ENCODE results near the gene WFDC8. TPM values are rescaled to one million over a fixed set of nuclear protein-coding genes. Genes with fewer than 3 reads are reported as not detected.
"Not testable (repeated sequence)": the region's sequence is repeated elsewhere in the genome, so short reads cannot be mapped to it uniquely, and the experiment has no call there.

WFDC8 gene
- total RNA-seq, 1 experiment from 2014 or later, result not detected

DNA sequence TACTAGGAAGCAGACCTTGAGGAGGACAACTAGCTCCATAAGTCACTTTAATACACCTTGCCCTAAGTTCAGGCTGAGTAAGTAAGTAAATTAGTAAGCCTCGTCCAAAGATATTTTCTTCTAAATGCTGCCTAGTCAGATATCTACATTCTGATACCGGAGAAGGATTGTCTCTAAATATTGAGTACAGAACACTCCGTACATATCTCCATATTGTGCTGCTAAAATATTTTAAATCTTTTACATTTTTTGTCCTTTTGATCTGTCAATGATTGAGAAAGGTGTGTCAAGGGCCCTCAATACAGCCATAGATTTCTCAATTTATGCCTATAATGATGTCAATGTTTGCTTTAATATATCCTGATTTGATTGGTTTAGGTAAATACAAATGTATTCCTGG lies 3.2 kb downstream of the WFDC8 start:
- peaks cover 7% of the 10 kb centered on the region; the same call in 1 of the 2 replicates for H3K36me3 Mint-ChIP-seq
- peaks cover 40% of the 10 kb centered on the region for H3K4me1 Mint-ChIP-seq
- ChIA-PET CTCF (interaction anchor here (1.1 to 1.3 kb wide), 2 partner anchors 54 to 195 kb away, joined by 3 to 9 read pairs; partner anchors contain the start of gene WFDC10A), POLR2A (no interaction called here)
- DNase-seq (ENCODE audit: low spot score) (no peak), ATAC-seq (no peak)
- TF ChIP-seq KAT7 (CRISPR knock-in tag; IDR thresholded peaks at IDR 0.05; ENCODE audit: borderline replicate concordance) (no peak), SMAD3 (CRISPR knock-in tag; IDR thresholded peaks at IDR 0.05; ENCODE audit: borderline replicate concordance) (no peak)
- TF ChIP-seq, protein P1, sequence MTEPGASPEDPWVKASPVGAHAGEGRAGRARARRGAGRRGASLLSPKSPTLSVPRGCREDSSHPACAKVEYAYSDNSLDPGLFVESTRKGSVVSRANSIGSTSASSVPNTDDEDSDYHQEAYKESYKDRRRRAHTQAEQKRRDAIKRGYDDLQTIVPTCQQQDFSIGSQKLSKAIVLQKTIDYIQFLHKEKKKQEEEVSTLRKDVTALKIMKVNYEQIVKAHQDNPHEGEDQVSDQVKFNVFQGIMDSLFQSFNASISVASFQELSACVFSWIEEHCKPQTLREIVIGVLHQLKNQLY (CRISPR knock-in tag; IDR thresholded peaks at IDR 0.05), result no peak
- peaks cover 20% of the 10 kb centered on the region for H3K9me3 Mint-ChIP-seq
- no peak overlapping the region for H3K4me3 Mint-ChIP-seq
- H3K27me3 Mint-ChIP-seq (ENCODE audit: low read depth), result no peaks in the 10 kb centered on the region; the same call in 1 of the 2 replicates
- no peak overlapping the region for H3K27ac Mint-ChIP-seq

DNA sequence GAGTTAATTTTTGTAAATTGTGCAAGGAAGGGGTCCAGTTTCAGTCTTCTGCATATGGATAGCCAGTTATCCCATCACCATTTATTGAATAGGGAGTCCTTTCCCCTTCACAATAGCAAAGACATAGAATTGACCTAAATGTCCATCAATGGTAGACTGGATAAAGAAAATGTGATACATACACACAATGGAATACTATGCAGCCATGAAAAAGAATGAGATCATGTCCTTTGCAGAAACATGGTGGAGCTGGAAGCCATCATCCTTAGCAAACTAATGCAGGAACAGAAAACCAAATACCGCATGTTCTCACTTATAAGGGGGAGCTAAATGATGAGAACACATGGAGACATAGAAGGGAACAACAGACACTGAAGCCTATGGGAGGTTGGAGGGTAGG lies 9.4 kb downstream of the WFDC8 start:
- H3K4me3 Mint-ChIP-seq; H3K4me1 Mint-ChIP-seq; CTCF ChIA-PET; H3K27ac Mint-ChIP-seq; DNase-seq (ENCODE audit: low spot score); ATAC-seq; H3K27me3 Mint-ChIP-seq (ENCODE audit: low read depth); POLR2A ChIA-PET: not testable (repeated sequence)
- H3K9me3 Mint-ChIP-seq, result peaks cover 21% of the 10 kb centered on the region
- H3K36me3 Mint-ChIP-seq, result peaks cover 10% of the 10 kb centered on the region

DNA sequence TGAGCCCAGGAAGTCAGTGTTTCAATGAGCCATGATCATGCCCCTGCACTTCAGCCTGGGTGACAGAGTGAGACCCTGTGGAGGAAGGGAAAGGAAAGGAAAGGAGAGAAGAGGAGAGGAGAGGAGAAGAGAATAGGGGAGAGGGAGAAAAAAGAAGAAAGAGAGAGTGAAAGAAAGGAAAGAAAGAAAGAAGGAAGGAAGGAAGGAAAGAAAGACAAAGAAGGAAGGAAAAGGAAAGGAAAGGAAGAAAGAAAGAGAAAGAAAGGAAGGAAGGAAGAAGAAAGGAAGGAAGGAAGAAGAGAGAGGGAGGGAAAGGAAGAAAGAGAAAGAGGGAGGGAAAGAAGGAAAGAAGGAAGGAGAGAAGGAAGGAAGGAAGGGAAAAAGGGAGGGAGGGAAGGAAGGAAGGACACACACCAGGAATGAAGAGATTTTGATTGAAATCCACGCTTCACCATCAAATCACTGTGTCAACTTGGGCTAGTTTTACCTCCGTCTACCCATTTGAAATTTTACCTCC lies 14.3 kb downstream of the WFDC8 start:
- Mint-ChIP-seq H3K27me3 (ENCODE audit: low read depth) (no peaks in the 10 kb centered on the region), H3K9me3 (peaks cover 4% of the 10 kb centered on the region), H3K27ac (no peak overlapping the region), H3K36me3 (peaks cover 3% of the 10 kb centered on the region; the same call in 1 of the 2 replicates), H3K4me1 (peaks cover 6% of the 10 kb centered on the region; the same call in 1 of the 2 replicates), H3K4me3 (no peak overlapping the region)
- POLR2A ChIA-PET, result no interaction called here
- no peak for DNase-seq (ENCODE audit: low spot score)
- CTCF ChIA-PET, result interaction anchor here (1.0 kb wide), 1 partner anchor 206 kb away, joined by 7 read pairs; no protein-coding TSS in a partner anchor
- no peak for TF ChIP-seq KAT7 (CRISPR knock-in tag; IDR thresholded peaks at IDR 0.05; ENCODE audit: borderline replicate concordance)
- no peak for TF ChIP-seq MYBL2 (CRISPR knock-in tag; IDR thresholded peaks at IDR 0.05)
- TF ChIP-seq, protein P2, sequence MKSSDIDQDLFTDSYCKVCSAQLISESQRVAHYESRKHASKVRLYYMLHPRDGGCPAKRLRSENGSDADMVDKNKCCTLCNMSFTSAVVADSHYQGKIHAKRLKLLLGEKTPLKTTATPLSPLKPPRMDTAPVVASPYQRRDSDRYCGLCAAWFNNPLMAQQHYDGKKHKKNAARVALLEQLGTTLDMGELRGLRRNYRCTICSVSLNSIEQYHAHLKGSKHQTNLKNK (CRISPR knock-in tag; IDR thresholded peaks at IDR 0.05), result no peak
- no peak for ATAC-seq

DNA sequence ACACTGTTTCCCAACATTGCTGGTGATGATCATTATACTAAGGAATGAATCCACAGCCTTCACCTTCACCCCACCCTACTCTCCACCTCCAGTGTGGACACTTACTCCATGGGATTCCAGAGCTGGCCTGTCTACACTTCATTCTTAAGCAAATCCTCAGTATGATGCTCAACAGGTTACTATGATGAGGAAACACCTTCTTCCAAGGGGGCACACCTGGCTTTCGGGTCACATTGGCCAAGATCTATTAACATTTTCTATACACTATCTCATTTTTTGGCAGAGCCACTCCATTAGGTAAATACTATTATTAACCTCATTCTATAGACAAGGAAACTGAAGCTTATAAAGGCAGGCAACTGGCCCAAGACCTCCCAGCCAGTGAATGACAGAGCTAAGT lies 23.9 kb downstream of the WFDC8 start:
- ATAC-seq, result no peak
- Mint-ChIP-seq H3K27me3 (ENCODE audit: low read depth) (no peaks in the 10 kb centered on the region; the same call in 1 of the 2 replicates), H3K27ac (no peak overlapping the region), H3K4me3 (no peak overlapping the region), H3K36me3 (0 out of 2 replicates have a peak, but pooled peaks cover 8% of the 10 kb centered on the region), H3K9me3 (peaks cover 19% of the 10 kb centered on the region), H3K4me1 (peaks cover 3% of the 10 kb centered on the region; the same call in 1 of the 2 replicates)
- DNase-seq (ENCODE audit: low spot score), result no peak
- TF ChIP-seq, protein P3, sequence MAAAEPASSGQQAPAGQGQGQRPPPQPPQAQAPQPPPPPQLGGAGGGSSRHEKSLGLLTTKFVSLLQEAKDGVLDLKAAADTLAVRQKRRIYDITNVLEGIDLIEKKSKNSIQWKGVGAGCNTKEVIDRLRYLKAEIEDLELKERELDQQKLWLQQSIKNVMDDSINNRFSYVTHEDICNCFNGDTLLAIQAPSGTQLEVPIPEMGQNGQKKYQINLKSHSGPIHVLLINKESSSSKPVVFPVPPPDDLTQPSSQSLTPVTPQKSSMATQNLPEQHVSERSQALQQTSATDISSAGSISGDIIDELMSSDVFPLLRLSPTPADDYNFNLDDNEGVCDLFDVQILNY (CRISPR knock-in tag; IDR thresholded peaks at IDR 0.05), result no peak
- CTCF ChIA-PET, result interaction anchor here (0.9 kb wide), 1 partner anchor 216 kb away, joined by 3 read pairs; no protein-coding TSS in a partner anchor
- POLR2A ChIA-PET, result no interaction called here

DNA sequence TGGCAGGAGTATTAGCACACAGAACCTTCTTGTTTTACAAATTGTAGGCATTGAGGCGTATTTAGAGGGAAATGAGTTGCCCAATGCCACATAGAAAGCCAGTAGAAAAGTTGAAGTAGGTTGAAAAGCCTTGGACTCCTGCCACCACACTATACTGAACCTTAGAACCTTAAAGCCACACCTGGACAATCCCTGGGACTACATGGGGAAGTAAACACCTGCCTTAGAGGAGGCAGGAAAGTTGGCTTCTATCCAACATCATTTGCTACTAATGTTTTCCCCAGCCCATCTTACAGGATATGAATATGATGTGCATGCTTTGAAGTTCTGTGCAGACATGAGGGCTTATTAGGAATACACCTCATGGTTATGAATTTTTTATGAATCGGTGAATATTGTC lies 26.6 kb downstream of the WFDC8 start:
- CTCF ChIA-PET, result no interaction called here
- TF ChIP-seq GRHL2 (CRISPR knock-in tag; IDR thresholded peaks at IDR 0.05; ENCODE audit: insufficient replicate concordance, severe bottlenecking) (no peak), ZNF416 (CRISPR knock-in tag; IDR thresholded peaks at IDR 0.05) (no peak)
- Mint-ChIP-seq H3K27me3 (ENCODE audit: low read depth) (no peaks in the 10 kb centered on the region; the same call in 1 of the 2 replicates), H3K36me3 (0 out of 2 replicates have a peak, but pooled peaks cover 9% of the 10 kb centered on the region), H3K27ac (no peak overlapping the region), H3K9me3 (peaks cover 23% of the 10 kb centered on the region), H3K4me1 (peaks cover 4% of the 10 kb centered on the region; the same call in 1 of the 2 replicates), H3K4me3 (no peak overlapping the region)
- POLR2A ChIA-PET, result no interaction called here
- ATAC-seq (no peak), DNase-seq (ENCODE audit: low spot score) (no peak)

DNA sequence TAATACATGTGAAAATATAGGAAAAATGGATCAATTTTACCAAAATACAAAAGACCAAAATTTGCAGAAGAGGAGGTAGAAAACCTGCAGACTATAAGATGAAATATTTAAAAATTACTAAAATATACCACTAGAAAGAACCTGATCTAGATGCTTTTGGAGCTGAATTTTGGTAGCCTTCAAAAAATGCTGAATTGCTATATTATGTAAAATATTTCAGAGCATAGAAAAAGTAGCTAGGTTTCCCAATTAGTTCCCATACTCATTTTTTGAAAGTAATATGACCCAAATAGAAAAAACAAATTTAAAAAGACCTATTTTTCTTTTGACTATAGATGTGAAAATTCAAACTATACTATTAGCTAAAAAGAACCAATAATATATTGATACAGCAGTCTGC lies 28.3 kb downstream of the WFDC8 start:
- ATAC-seq, result no peak
- H3K9me3 Mint-ChIP-seq, result peaks cover 23% of the 10 kb centered on the region
- H3K27ac Mint-ChIP-seq, result no peak overlapping the region
- H3K4me3 Mint-ChIP-seq, result no peak overlapping the region
- ChIA-PET CTCF (interaction anchor here (0.7 to 2.3 kb wide), 2 partner anchors 25 to 220 kb away, joined by 4 to 10 read pairs; no protein-coding TSS in a partner anchor), POLR2A (no interaction called here)
- peaks cover 10% of the 10 kb centered on the region for H3K4me1 Mint-ChIP-seq
- no peak for DNase-seq (ENCODE audit: low spot score)
- no peaks in the 10 kb centered on the region; the same call in 1 of the 2 replicates for H3K27me3 Mint-ChIP-seq (ENCODE audit: low read depth)
- 0 out of 2 replicates have a peak, but pooled peaks cover 9% of the 10 kb centered on the region for H3K36me3 Mint-ChIP-seq
- TF ChIP-seq SMAD4 (CRISPR knock-in tag; IDR thresholded peaks at IDR 0.05), result no peak
- TF ChIP-seq TP53 (CRISPR knock-in tag; IDR thresholded peaks at IDR 0.05), result no peak
- TF ChIP-seq, protein P4, sequence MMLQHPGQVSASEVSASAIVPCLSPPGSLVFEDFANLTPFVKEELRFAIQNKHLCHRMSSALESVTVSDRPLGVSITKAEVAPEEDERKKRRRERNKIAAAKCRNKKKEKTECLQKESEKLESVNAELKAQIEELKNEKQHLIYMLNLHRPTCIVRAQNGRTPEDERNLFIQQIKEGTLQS (CRISPR knock-in tag; conservative IDR thresholded peaks at IDR 0.05), result no peak
- TF ChIP-seq MYBL2 (CRISPR knock-in tag; IDR thresholded peaks at IDR 0.05), result no peak
- TF ChIP-seq ZNF232 (CRISPR knock-in tag; IDR thresholded peaks at IDR 0.05), result no peak
- TF ChIP-seq, protein P1 (CRISPR knock-in tag; IDR thresholded peaks at IDR 0.05), result no peak
- TF ChIP-seq ZNF416 (CRISPR knock-in tag; IDR thresholded peaks at IDR 0.05), result no peak
- TF ChIP-seq RORB (CRISPR knock-in tag; IDR thresholded peaks at IDR 0.05), result no peak
- no peak for TF ChIP-seq ZNF671 (CRISPR knock-in tag; IDR thresholded peaks at IDR 0.05)
- TF ChIP-seq PRRX2 (CRISPR knock-in tag; IDR thresholded peaks at IDR 0.05), result no peak
- TF ChIP-seq TCF7 (CRISPR knock-in tag; IDR thresholded peaks at IDR 0.05; ENCODE audit: low read depth), result no peak
- TF ChIP-seq, protein P5, sequence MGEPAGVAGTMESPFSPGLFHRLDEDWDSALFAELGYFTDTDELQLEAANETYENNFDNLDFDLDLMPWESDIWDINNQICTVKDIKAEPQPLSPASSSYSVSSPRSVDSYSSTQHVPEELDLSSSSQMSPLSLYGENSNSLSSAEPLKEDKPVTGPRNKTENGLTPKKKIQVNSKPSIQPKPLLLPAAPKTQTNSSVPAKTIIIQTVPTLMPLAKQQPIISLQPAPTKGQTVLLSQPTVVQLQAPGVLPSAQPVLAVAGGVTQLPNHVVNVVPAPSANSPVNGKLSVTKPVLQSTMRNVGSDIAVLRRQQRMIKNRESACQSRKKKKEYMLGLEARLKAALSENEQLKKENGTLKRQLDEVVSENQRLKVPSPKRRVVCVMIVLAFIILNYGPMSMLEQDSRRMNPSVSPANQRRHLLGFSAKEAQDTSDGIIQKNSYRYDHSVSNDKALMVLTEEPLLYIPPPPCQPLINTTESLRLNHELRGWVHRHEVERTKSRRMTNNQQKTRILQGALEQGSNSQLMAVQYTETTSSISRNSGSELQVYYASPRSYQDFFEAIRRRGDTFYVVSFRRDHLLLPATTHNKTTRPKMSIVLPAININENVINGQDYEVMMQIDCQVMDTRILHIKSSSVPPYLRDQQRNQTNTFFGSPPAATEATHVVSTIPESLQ (CRISPR knock-in tag; IDR thresholded peaks at IDR 0.05), result no peak
